Liver (tissue), 9 donors: Measurements from ENCODE around the gene PHLPP2. TPM values are rescaled to one million over a fixed set of nuclear protein-coding genes. Genes with fewer than 3 reads are reported as not detected.

Source experiments
- DNase-seq: peaks from one replicate; pipeline ENCODE4 v3.0.0-alpha.2; 2017; ENCODE audit warnings: low spot score
- H3K27ac ChIP-seq, 2 donors: one replicate each; pipeline ENCODE4 v1.7.0; 2013; ENCODE audit warnings: inconsistent platforms in 2 of 2, low read length in 2 of 2, control low read depth in 1 of 2, low read depth in 1 of 2, mild to moderate bottlenecking in 1 of 2
- H3K27me3 ChIP-seq, 4 donors: one replicate each; pipeline versions ENCODE4 v1.6.1 to v1.7.0; 2013; ENCODE audit warnings: low read length in 3 of 4, inconsistent platforms in 1 of 4, mild to moderate bottlenecking in 1 of 4, moderate library complexity in 1 of 4; ENCODE audit not compliant: control insufficient read depth in 4 of 4, insufficient read depth in 4 of 4
- H3K36me3 ChIP-seq, 4 donors: one replicate each; pipeline versions ENCODE4 v1.6.1 to v1.7.0; 2013; ENCODE audit warnings: low read length in 3 of 4, mild to moderate bottlenecking in 3 of 4, low read depth in 1 of 4, moderate library complexity in 1 of 4; ENCODE audit not compliant: control insufficient read depth in 4 of 4, insufficient read depth in 3 of 4
- H3K4me1 ChIP-seq, 4 donors: one replicate each; pipeline versions ENCODE4 v1.6.1 to v1.7.0; 2013; ENCODE audit warnings: low read length in 3 of 4, mild to moderate bottlenecking in 3 of 4, moderate library complexity in 1 of 4; ENCODE audit not compliant: control insufficient read depth in 4 of 4, insufficient read depth in 4 of 4
- H3K4me3 ChIP-seq, 3 donors: one replicate each; pipeline versions ENCODE4 v1.6.1 to v1.7.0; 2013; ENCODE audit warnings: low read length in 3 of 3, control low read depth in 1 of 3, low read depth in 1 of 3, mild to moderate bottlenecking in 1 of 3
- H3K9ac ChIP-seq, 2 donors: one replicate each; pipeline ENCODE4 v1.7.0; 2013; ENCODE audit warnings: low read length in 2 of 2, mild to moderate bottlenecking in 2 of 2, moderate library complexity in 2 of 2, control low read depth in 1 of 2, low read depth in 1 of 2
- H3K9me3 ChIP-seq, 4 donors: one replicate each; pipeline versions ENCODE4 v1.6.1 to v1.7.0; 2013; ENCODE audit warnings: low read length in 3 of 4; ENCODE audit not compliant: control insufficient read depth in 4 of 4
- FOXA1 ChIP-seq: IDR thresholded peaks from 2 replicates; pipeline ENCODE4 v1.6.1; 2016; ENCODE audit warnings: antibody characterized with exemption
- FOXA2 ChIP-seq: IDR thresholded peaks from 2 replicates; pipeline ENCODE4 v1.6.1; 2016; ENCODE audit warnings: antibody characterized with exemption
- GABPA ChIP-seq, 2 donors: IDR thresholded peaks in 1 of 2; conservative IDR thresholded peaks in 1 of 2; 2 replicates each; pipeline ENCODE4 v1.6.1; 2016; ENCODE audit warnings: antibody characterized with exemption in 2 of 2, mild to moderate bottlenecking in 1 of 2, moderate library complexity in 1 of 2
- HNF4A ChIP-seq, 2 donors: conservative IDR thresholded peaks; 2 replicates each; pipeline ENCODE4 v1.6.1; 2016; ENCODE audit warnings: antibody characterized with exemption in 2 of 2, mild to moderate bottlenecking in 2 of 2
- HNF4G ChIP-seq: IDR thresholded peaks from 2 replicates; pipeline ENCODE4 v1.6.1; 2016; ENCODE audit warnings: antibody characterized with exemption
- JUND ChIP-seq, 2 donors: IDR thresholded peaks; 2 replicates each; pipeline ENCODE4 v1.6.1; 2016; ENCODE audit warnings: antibody characterized with exemption in 2 of 2
- MAX ChIP-seq: IDR thresholded peaks from 2 replicates; pipeline ENCODE4 v1.6.1; 2016; ENCODE audit warnings: antibody characterized with exemption
- NR2F2 ChIP-seq: IDR thresholded peaks from 2 replicates; pipeline ENCODE4 v1.6.1; 2016; ENCODE audit warnings: antibody characterized with exemption
- RXRA ChIP-seq, 2 donors: IDR thresholded peaks; 2 replicates each; pipeline ENCODE4 v1.6.1; 2017 to 2018; ENCODE audit warnings: antibody characterized with exemption in 2 of 2, mild to moderate bottlenecking in 1 of 2
- SP1 ChIP-seq: IDR thresholded peaks from 2 replicates; pipeline ENCODE4 v1.6.1; 2018; ENCODE audit warnings: antibody characterized with exemption, mild to moderate bottlenecking
- YY1 ChIP-seq: IDR thresholded peaks from 2 replicates; pipeline ENCODE4 v1.6.1; 2016; ENCODE audit warnings: antibody characterized with exemption, mild to moderate bottlenecking
- ZBTB33 ChIP-seq: IDR thresholded peaks from 2 replicates; pipeline ENCODE4 v1.6.1; 2016; ENCODE audit warnings: antibody characterized with exemption
- WGBS: extraction: QIAGEN DNeasy Blood & Tissue Kit; methylation state at CpG from one replicate; pipeline ENCODE4 v1.1.7; 2013; 5-methylcytosine and 5-hydroxymethylcytosine counted together
- polyA plus RNA-seq, 2 donors: library from polyadenylated mRNA; stranded (reverse) in 1 of 2; unstranded in 1 of 2; fragments of 200-250 nt in 1 of 2; fragments of >200 nt in 1 of 2; fragmentation: Nextera tagmentation in 1 of 2; extraction: Ambion mirVana in 1 of 2; gene quantifications; one replicate each; pipeline versions ENCODE4 v1.2.1 to v1.2.3, GENCODE V29; 2013 to 2015
- total RNA-seq, 2 donors: library from RNA; depleted of rRNA; stranded (reverse); fragments of >200 nt; gene quantifications; one replicate each; pipeline ENCODE4 v1.2.3, GENCODE V29; 2014
- TF ChIP-seq, protein P1 (sequence below): IDR thresholded peaks from 2 replicates; pipeline ENCODE4 v1.6.1; 2016; ENCODE audit warnings: antibody characterized with exemption
- donor health status: healthy.
- donor health status: healthy.
- donor health status: healthy.
- donor health status: healthy.
- donor health status: healthy.

The PHLPP2 gene
- total and polyA plus RNA-seq, 4 donors: 1.2 to 7.8 (median 3.9) TPM

DNA sequence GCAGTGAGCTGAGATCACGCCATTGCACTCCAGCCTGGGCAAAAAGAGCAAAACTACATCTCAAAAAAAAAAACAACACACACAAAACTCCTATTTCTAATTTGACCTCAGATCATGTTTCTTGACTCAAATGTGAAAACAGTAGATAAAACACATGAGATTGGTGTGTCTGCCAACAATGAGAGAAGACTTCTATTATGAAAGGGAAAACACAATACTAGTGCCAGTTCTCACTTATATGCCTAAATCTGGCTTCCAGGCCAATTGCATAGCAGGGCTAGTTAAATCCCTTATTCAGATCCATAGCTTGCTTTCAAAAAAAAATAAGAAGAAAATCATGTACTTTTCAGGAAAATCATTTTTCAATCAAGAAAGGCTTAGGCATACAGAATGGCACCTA, 44.7 kb upstream of the PHLPP2 start:
- DNase-seq: no peak
- peaks cover 12 to 61% (median 41%) of the 10 kb centered on the region in 4 donors for H3K36me3 ChIP-seq
- WGBS: 100% methylated on average over 1 of the region's 1 CpG

GRCh38 chr16:71767060-71767900, 42.8 kb upstream of the PHLPP2 start:
- TF ChIP-seq SP1: no peak
- no peak for TF ChIP-seq RXRA (IDR thresholded peaks at IDR 0.05)
- TF ChIP-seq, protein P1, sequence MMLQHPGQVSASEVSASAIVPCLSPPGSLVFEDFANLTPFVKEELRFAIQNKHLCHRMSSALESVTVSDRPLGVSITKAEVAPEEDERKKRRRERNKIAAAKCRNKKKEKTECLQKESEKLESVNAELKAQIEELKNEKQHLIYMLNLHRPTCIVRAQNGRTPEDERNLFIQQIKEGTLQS: no peak
- TF ChIP-seq ZBTB33: no peak
- TF ChIP-seq YY1: no peak
- H3K4me1 ChIP-seq: no peaks in the 10 kb centered on the region
- no peak overlapping the region for H3K27ac ChIP-seq
- H3K9ac ChIP-seq: no peak overlapping the region
- no peaks in the 10 kb centered on the region for H3K27me3 ChIP-seq
- no peaks in the 10 kb centered on the region for H3K9me3 ChIP-seq
- H3K4me3 ChIP-seq: no peak overlapping the region
- 94% methylated on average over 3 of the region's 3 CpGs for whole genome bisulfite sequencing
- H3K36me3 ChIP-seq: peaks cover 12 to 63% (median 40%) of the 10 kb centered on the region in 4 donors
- DNase-seq: no peak

More for the DNA sequence above, 44.7 kb upstream of the PHLPP2 start:
- H3K27me3 ChIP-seq: no peaks in the 10 kb centered on the region
- H3K9ac ChIP-seq: no peak overlapping the region
- H3K9me3 ChIP-seq: no peaks in the 10 kb centered on the region
- TF ChIP-seq GABPA (IDR thresholded peaks at IDR 0.05 in 1 of 2, conservative IDR thresholded peaks at IDR 0.05 in 1 of 2) (no peak), FOXA2 (no peak), MAX (no peak), JUND (IDR thresholded peaks at IDR 0.05) (no peak), HNF4A (conservative IDR thresholded peaks at IDR 0.05) (no peak), FOXA1 (no peak), NR2F2 (no peak)
- no peaks in the 10 kb centered on the region for H3K4me1 ChIP-seq
- H3K4me3 ChIP-seq: no peak overlapping the region
- H3K27ac ChIP-seq: no peak overlapping the region

DNA sequence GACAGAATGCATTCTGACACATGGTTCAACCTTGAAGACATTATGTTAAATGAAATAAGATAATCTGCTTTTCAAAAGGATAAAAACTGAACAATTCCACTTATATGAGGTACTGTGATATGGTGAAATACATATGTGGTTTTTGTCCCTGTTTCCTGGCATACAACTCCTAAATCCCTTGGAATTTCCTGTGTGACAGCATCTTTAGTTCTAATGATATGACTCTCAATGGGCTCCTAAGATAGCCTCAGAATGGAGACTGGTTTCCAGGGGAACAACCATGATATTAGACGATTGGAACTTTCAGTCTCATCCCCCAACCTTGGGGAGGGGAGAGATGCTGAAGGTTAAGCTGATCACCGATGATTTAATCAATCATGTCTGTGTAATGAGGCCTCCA, 37.7 kb upstream of the PHLPP2 start:
- no peak for DNase-seq
- Histone ChIP-seq H3K27ac (no peak overlapping the region), H3K4me3 (no peak overlapping the region), H3K36me3 (peaks cover 9 to 70% (median 42%) of the 10 kb centered on the region in 4 donors), H3K9ac (no peak overlapping the region), H3K9me3 (no peaks in the 10 kb centered on the region), H3K27me3 (no peaks in the 10 kb centered on the region), H3K4me1 (no peaks in the 10 kb centered on the region)
- TF ChIP-seq HNF4G (no peak), FOXA2 (no peak), FOXA1 (no peak), HNF4A (conservative IDR thresholded peaks at IDR 0.05) (no peak), NR2F2 (no peak)
- WGBS: 85% methylated on average over 2 of the region's 2 CpGs
